Peyer's patch (tissue), 4 donors: Measurements from ENCODE around the gene TST. TPM values are rescaled to one million over a fixed set of nuclear protein-coding genes. Genes with fewer than 3 reads are reported as not detected.

Experiments
- DNase-seq, 3 donors: peaks; one replicate each; pipeline ENCODE4 v3.0.0-alpha.2; 2017 to 2019
- H3K27ac ChIP-seq, 4 donors: fragments of 200-600 bp; sonication (generic); one replicate each; pipeline ENCODE4 v1.5.1; 2016 to 2019
- H3K27me3 ChIP-seq, 2 donors: fragments of 200-600 bp; sonication (generic); one replicate each; pipeline ENCODE4 v1.5.1; 2019
- H3K36me3 ChIP-seq, 3 donors: fragments of 200-600 bp; sonication (generic); one replicate each; pipeline ENCODE4 v1.5.1; 2016 to 2019
- H3K4me1 ChIP-seq, 4 donors: fragments of 200-600 bp; sonication (generic); one replicate each; pipeline ENCODE4 v1.5.1; 2016 to 2019
- H3K4me3 ChIP-seq, 4 donors: fragments of 200-600 bp; sonication (generic); 1 replicate in 3 of 4; 2 replicates in 1 of 4; pipeline ENCODE4 v1.5.1; 2016 to 2019; ENCODE audit warnings: mild to moderate bottlenecking in 1 of 4
- H3K9me3 ChIP-seq, 4 donors: fragments of 200-600 bp; sonication (generic); one replicate each; pipeline ENCODE4 v1.5.1; 2016 to 2019; ENCODE audit warnings: mild to moderate bottlenecking in 1 of 4
- POLR2A ChIP-seq, 2 donors: fragments of 450-650 bp; IDR thresholded peaks; one replicate each; pipeline ENCODE4 v1.5.1; 2017; ENCODE audit warnings: antibody characterized with exemption in 2 of 2, mild to moderate bottlenecking in 2 of 2, moderate library complexity in 2 of 2
- total RNA-seq, 4 donors: library from RNA; depleted of rRNA; stranded (reverse); fragments of >200 nt; gene quantifications; one replicate each; pipeline ENCODE4 v1.1.0, GENCODE V29; 2016
- TF ChIP-seq, protein P1 (sequence below), 6 experiments: fragments of 450-650 bp in 4 of 6; fragments of 200-600 bp in 2 of 6; sonication (generic) in 1 of 6; IDR thresholded peaks; one replicate each; pipeline ENCODE4 v1.5.1; 2017 to 2019; ENCODE audit warnings: antibody characterized with exemption in 6 of 6, mild to moderate bottlenecking in 3 of 6, moderate library complexity in 1 of 6

Gene TST
- total RNA-seq, 4 donors from 2014 or later = 93.3 to 485 (median 249) TPM

GRCh38 chr22:36971341-36972125, 47.7 kb downstream of the TST start:
- H3K4me3 ChIP-seq = no peak overlapping the region
- H3K4me1 ChIP-seq = no peaks in the 10 kb centered on the region
- no peak overlapping the region for H3K27ac ChIP-seq
- TF ChIP-seq, protein P1, sequence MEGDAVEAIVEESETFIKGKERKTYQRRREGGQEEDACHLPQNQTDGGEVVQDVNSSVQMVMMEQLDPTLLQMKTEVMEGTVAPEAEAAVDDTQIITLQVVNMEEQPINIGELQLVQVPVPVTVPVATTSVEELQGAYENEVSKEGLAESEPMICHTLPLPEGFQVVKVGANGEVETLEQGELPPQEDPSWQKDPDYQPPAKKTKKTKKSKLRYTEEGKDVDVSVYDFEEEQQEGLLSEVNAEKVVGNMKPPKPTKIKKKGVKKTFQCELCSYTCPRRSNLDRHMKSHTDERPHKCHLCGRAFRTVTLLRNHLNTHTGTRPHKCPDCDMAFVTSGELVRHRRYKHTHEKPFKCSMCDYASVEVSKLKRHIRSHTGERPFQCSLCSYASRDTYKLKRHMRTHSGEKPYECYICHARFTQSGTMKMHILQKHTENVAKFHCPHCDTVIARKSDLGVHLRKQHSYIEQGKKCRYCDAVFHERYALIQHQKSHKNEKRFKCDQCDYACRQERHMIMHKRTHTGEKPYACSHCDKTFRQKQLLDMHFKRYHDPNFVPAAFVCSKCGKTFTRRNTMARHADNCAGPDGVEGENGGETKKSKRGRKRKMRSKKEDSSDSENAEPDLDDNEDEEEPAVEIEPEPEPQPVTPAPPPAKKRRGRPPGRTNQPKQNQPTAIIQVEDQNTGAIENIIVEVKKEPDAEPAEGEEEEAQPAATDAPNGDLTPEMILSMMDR (IDR thresholded peaks at IDR 0.05) = no peak
- no peak for TF ChIP-seq POLR2A (IDR thresholded peaks at IDR 0.05)
- H3K27me3 ChIP-seq = no peaks in the 10 kb centered on the region
- no peak for DNase-seq
- H3K9me3 ChIP-seq = no peaks in the 10 kb centered on the region
- no peaks in the 10 kb centered on the region for H3K36me3 ChIP-seq

DNA sequence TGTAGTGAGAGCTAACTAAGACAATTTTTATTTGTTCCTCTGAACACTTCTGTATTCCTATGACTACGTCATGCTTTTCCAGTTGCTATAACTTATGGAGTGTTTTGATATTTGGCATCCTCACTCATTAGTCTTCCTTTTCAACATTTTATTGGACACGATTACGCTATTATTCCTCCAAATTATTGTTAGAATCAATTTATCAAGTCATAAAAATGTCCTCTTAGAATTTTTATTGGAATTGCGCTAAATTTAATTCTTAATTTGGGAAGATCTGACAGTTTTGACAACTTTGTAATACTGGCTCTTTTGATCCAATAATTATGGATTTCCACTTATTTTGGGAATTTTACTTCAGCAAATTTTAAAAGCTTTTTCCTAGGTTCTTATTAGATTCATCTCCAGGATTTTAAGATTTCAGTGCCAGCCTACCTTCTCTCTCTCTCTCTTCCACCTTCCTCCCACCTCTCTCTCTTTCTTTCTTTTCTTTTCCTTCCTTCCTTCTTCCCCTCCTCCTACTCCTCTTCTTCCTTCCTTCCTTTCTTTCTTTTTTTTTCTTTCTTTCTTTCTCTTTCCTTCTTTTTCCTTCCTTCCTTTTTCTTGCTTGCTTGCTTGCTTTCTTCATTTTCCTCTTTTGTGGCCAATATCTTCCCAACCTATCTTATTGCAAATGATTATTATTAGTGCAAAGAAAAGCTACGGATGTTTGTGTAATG, 50.8 kb downstream of the TST start:
- no peak overlapping the region for H3K4me3 ChIP-seq
- H3K27me3 ChIP-seq = no peaks in the 10 kb centered on the region
- H3K9me3 ChIP-seq = no peaks in the 10 kb centered on the region
- H3K4me1 ChIP-seq = no peaks in the 10 kb centered on the region
- DNase-seq = no peak
- H3K36me3 ChIP-seq = no peaks in the 10 kb centered on the region
- no peak overlapping the region for H3K27ac ChIP-seq
- TF ChIP-seq POLR2A (IDR thresholded peaks at IDR 0.05) = no peak
- TF ChIP-seq, protein P1 (IDR thresholded peaks at IDR 0.05) = no peak

- TF ChIP-seq POLR2A (IDR thresholded peaks at IDR 0.05) = no peak
- TF ChIP-seq, protein P1 (IDR thresholded peaks at IDR 0.05) = no peak
These were observed 52.3 kb downstream of the TST start for GRCh38 chr22:36966851-36967540.

DNA sequence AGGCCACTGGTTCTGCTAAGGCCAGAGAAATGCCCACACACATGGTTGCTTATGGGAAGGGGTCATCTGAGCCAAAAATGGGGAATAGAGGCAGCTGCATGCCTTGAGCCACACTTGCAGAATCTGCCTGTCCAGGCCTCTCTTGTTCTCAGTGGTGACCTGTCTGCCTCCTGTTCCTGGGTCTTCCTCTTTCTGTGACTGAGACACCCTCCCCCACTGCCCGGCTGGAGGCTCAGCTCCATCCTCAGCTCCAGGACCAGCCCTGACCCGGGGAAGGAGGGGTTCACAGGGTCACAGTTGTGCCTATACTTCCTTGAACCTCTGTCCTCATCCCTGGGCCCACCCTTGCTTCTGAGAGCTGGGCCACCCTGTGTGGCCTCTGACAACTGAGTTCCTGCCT, 53.6 kb downstream of the TST start:
- no peak for TF ChIP-seq POLR2A (IDR thresholded peaks at IDR 0.05)
- TF ChIP-seq, protein P1 (IDR thresholded peaks at IDR 0.05) = no peak
- H3K4me3 ChIP-seq = no peak overlapping the region

More at GRCh38 chr22:36966851-36967540, 52.3 kb downstream of the TST start:
- no peaks in the 10 kb centered on the region for H3K4me1 ChIP-seq
- no peaks in the 10 kb centered on the region for H3K9me3 ChIP-seq
- no peaks in the 10 kb centered on the region for H3K36me3 ChIP-seq
- no peaks in the 10 kb centered on the region for H3K27me3 ChIP-seq
- DNase-seq = no peak
- H3K27ac ChIP-seq = no peak overlapping the region
- H3K4me3 ChIP-seq = no peak overlapping the region

DNA sequence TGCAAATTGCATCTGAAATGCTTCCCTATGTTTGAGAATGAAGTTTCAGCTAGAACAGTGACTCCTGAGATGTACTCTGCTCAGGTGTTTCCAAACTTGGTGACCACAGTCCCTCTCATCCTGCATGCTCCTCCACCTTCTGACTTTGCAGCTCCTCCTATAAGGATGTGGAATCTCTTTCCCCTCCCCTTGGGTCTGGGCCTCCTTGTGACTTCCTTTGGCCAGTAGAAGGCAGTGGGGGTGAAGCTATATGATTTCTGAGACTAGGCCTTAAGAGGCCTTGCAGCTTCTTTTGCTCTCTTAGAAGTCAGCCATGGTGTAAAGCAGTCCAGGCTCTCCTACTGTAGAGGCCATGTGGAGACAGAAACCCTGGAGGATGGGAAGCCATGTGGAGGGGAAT, 55.1 kb downstream of the TST start:
- H3K27me3 ChIP-seq = no peaks in the 10 kb centered on the region
- no peak for DNase-seq
- no peak for TF ChIP-seq POLR2A (IDR thresholded peaks at IDR 0.05)
- TF ChIP-seq, protein P1 (IDR thresholded peaks at IDR 0.05) = no peak
- H3K4me1 ChIP-seq = no peaks in the 10 kb centered on the region
- H3K36me3 ChIP-seq = no peaks in the 10 kb centered on the region
- no peak overlapping the region for H3K27ac ChIP-seq
- H3K4me3 ChIP-seq = no peak overlapping the region
- H3K9me3 ChIP-seq = no peaks in the 10 kb centered on the region

More for the DNA sequence above, 53.6 kb downstream of the TST start:
- Histone ChIP-seq H3K36me3 (no peaks in the 10 kb centered on the region), H3K27ac (no peak overlapping the region), H3K4me1 (no peaks in the 10 kb centered on the region), H3K27me3 (no peaks in the 10 kb centered on the region), H3K9me3 (no peaks in the 10 kb centered on the region)
- no peak for DNase-seq
